Measurements from ENCODE around the gene COL6A1.
"Not testable (repeated sequence)": the region's sequence is repeated elsewhere in the genome, so short reads cannot be mapped to it uniquely, and the experiment has no call there.

Gene COL6A1

GRCh38 chr21:45997205-45997494 is 15.6 kb downstream of the COL6A1 start:
- no peak for DNase-seq

DNA sequence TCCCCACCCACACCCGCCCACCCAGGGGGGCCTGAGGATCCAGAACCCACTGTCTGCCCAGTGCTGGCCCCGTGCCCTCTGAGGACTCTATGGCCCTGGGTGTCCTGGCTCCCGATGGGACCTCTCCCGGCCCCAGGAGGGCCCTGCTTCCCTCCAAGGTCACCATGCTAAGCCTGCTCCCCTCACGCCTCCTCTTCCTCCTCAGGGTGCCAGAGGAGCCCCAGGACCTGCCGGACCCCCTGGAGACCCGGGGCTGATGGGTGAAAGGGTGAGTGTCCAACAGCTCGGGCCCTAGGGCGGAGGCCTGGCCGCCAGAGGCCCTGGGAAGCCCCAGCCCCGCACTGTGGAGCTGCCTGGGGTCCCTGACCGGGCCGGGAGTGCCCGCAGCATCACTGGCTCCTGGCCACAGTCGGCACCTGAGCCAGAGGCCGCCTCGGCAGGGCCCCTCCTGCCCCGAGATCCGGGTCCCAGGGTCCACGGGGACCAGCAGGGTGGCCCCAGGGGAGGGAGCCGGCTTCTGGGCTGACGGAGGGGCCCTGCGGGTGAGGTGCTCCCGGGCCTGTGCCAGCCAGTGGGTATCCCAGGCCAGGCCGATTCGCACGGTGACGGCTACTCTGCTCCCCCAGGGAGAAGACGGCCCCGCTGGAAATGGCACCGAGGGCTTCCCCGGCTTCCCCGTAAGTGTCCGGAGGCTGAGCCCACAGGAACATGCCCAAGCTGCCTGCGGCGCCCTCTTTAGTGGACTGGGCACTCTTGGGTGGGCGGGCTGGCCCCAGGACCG is 16.1 kb downstream of the COL6A1 start:
- no peak for DNase-seq

DNA sequence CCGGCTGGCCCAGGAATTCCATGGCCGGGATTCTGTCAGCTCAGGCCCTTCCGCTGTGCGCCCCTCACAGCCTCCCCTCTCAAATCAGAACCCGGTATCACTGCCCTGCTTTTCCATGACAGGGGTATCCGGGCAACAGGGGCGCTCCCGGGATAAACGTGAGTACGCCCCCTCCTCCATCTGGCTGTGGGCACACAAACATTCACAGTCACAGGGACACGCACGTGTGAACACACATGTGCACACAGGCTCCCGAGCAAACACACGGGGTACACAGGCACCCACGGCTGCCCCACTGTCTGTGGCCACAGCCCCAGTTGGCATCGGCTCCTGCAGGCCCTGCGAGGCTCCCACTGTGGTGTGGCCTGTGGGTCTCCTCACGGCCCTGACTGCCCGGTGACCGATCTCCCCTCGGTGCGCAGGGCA is 16.7 kb downstream of the COL6A1 start:
- DNase-seq = no peak

GRCh38 chr21:45998871-45999580 is 17.5 kb downstream of the COL6A1 start:
- no peak for DNase-seq

GRCh38 chr21:45999581-46000181 is 18.1 kb downstream of the COL6A1 start:
- DNase-seq = no peak

- no peak for DNase-seq
Observed at GRCh38 chr21:46000182-46000730, 18.7 kb downstream of the COL6A1 start.

DNA sequence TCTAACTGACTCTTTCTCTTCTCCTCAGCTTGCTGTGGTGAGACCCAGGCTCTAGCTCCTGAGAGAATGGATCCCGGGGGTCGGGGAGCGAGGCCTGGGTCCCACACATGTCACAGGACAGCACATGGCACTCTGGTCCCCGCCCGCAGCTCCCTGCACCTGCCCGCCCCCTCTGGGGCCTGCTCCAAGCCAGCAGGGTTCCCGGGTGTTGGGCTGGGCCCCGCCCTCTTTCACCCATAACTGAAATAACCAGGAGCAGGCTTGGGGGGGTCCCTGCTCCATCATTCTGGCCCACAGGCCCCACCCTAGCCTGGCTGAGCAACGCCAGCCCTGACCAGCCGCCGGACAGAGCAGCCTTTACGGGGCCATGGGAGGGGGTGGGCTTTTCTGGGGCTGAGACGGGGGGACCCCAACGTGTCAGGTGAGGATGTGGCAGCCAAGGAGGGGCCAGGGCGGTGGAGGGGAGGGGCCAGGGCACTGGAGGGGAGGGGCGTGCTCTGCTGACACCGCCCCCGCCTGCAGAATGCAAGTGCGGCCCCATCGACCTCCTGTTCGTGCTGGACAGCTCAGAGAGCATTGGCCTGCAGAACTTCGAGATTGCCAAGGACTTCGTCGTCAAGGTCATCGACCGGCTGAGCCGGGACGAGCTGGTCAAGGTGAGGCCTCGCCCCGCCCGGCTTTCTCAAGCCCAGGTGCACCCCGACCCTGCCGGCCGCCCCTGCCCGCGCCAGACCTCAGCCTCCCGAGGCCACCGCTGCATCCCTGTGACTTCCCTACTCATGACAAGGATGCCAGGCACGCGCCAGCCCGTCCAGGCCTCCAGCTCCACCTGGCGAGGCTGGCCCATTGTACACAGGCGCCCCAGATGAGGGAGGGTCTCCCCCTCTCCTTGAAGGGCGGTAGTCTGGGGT is 19.4 kb downstream of the COL6A1 start:
- DNase-seq = no peak

DNA sequence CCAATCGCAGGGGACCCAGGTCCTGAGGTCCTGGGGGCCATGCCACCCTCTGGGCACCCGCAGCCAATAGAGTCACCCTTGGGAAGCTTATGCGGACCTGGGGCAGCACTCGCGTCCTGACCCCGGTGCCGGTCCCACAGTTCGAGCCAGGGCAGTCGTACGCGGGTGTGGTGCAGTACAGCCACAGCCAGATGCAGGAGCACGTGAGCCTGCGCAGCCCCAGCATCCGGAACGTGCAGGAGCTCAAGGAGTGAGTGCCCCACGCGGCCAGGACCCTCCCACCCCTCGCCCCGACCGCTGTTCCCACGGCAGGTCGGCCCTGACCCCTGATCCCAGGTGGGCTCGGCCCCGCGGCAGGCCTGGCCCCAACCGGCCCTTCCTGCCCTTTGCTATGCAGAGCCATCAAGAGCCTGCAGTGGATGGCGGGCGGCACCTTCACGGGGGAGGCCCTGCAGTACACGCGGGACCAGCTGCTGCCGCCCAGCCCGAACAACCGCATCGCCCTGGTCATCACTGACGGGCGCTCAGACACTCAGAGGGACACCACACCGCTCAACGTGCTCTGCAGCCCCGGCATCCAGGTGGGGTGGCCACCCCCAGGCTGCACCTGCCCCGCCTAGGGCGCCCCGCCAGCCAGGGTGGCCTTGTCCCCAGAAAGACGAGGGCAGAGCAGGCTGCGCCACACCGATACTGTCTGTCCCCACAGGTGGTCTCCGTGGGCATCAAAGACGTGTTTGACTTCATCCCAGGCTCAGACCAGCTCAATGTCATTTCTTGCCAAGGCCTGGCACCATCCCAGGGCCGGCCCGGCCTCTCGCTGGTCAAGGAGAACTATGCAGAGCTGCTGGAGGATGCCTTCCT is 20.5 kb downstream of the COL6A1 start:
- no peak for DNase-seq

GRCh38 chr21:46002841-46003574 is 21.4 kb downstream of the COL6A1 start:
- no peak for DNase-seq

DNA sequence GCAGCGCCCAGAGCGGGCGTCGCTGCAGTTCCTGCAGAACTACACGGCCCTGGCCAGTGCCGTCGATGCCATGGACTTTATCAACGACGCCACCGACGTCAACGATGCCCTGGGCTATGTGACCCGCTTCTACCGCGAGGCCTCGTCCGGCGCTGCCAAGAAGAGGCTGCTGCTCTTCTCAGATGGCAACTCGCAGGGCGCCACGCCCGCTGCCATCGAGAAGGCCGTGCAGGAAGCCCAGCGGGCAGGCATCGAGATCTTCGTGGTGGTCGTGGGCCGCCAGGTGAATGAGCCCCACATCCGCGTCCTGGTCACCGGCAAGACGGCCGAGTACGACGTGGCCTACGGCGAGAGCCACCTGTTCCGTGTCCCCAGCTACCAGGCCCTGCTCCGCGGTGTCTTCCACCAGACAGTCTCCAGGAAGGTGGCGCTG is 22.0 kb downstream of the COL6A1 start:
- no peak for DNase-seq

- DNase-seq = no peak
Observed at GRCh38 chr21:46004168-46004861, 22.7 kb downstream of the COL6A1 start.

GRCh38 chr21:46005081-46005480 is 23.5 kb downstream of the COL6A1 start:
- no peak for DNase-seq

DNA sequence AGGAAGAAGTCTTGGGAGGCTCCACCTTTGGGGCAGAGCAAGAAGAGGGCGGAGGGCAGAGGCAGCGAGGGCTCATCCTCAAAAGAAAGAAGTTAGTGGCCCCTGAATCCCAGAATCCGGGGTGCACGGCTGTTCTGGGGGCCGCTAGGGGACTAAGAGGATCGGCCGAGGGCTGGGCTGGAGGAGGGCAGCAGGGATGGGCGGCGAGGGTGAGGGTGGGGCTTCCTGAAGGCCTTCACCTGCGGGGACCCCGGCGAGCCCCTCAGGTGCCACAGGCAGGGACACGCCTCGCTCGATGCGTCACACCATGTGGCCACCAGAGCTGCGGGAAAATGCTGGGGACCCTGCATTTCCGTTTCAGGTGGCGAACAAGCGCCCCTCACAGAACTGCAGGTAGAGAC is 23.9 kb downstream of the COL6A1 start:
- no peak for DNase-seq

DNA sequence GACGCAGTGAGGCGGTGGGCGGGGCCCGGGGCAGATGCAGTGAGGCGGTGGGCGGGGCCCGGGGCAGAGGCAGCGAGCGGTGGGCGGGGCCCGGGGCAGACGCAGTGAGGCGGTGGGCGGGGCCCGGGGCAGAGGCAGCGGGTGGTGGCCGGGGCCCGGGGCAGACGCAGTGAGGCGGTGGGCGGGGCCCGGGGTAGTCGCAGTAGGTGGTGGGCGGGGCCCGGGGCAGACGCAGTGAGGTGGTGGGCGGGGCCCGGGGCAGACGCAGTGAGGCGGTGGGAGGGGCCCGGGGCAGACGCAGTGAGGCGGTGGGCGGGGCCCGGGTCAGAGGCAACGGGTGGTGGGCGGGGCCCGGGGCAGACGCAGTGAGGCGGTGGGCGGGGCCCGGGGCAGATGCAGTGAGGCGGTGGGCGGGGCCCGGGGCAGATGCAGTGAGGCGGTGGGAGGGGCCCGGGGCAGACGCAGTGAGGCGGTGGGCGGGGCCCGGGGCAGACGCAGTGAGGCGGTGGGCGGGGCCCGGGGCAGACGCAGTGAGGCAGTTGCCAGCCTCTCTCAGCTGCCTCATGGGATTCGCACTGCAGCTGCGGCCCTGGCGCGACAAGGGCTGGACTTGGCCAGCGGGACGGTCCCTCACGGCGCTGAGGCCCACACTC is 24.4 kb downstream of the COL6A1 start:
- DNase-seq = not testable (repeated sequence)

GRCh38 chr21:46006547-46007491 is 25.2 kb downstream of the COL6A1 start:
- DNase-seq = no peak

- no peak for DNase-seq
Observed at GRCh38 chr21:46007492-46007868, 25.9 kb downstream of the COL6A1 start.

DNA sequence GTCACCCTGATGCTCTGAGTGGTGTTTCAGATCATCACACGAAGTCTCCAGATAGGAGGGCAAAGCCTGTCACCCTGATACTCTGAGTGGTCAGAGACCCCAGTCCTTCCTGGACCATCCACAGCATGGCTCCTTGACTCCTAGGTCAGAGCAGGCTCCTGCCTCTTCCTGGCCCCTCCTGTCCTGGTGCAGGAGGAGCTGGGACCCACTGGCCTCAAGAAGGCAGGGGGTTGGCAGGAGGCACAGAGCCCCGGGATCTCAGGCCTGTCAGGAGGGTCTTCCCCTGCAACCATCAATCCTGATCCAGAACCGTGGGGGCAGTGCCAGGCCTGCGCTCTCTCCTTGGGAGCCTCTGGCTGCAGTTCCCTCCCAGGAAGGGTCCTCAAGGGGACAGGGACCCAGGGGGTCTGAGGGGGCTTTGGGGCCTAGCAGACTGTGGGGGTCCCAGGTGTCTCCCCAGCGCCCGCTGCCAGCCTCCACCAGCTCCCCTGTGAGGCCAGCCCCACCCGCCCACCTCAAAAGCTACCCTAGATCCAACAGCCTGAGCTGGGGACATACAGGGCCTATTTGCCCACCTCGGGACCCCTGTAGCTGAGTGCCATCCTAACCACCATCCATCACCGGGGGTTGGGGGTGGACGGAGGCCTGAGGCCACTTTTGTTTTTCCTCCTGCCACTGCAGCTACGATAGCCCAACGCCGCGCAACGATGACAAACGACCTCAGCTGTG is 27.5 kb downstream of the COL6A1 start:
- DNase-seq = no peak

Data from NCI-H2107 (cell line).